Testis (tissue), 3 donors: Measurements from ENCODE around the gene FAM174C. TPM values are rescaled to one million over a fixed set of nuclear protein-coding genes. Genes with fewer than 3 reads are reported as not detected.

Source experiments
- DNase-seq: peaks from one replicate; pipeline ENCODE4 v3.0.0-alpha.2; 2019
- H3K27ac ChIP-seq, 2 donors: fragments of 200-600 bp; sonication (generic); one replicate each; pipeline ENCODE4 v1.5.1; 2019
- H3K27me3 ChIP-seq: fragments of 200-600 bp; sonication (generic); one replicate; pipeline ENCODE4 v1.5.1; 2019
- H3K36me3 ChIP-seq: fragments of 200-600 bp; sonication (generic); one replicate; pipeline ENCODE4 v1.5.1; 2017; ENCODE audit warnings: low read depth; ENCODE audit errors: missing control alignments
- H3K4me1 ChIP-seq: fragments of 200-600 bp; sonication (generic); one replicate; pipeline ENCODE4 v1.5.1; 2019
- H3K4me3 ChIP-seq, 2 donors: fragments of 200-600 bp; sonication (generic); one replicate each; pipeline ENCODE4 v1.5.1; 2017 to 2019
- H3K9me3 ChIP-seq: fragments of 200-600 bp; sonication (generic); one replicate; pipeline ENCODE4 v1.5.1; 2017
- POLR2A ChIP-seq: fragments of 450-650 bp; IDR thresholded peaks from one replicate; pipeline ENCODE4 v1.6.1; 2017; ENCODE audit warnings: antibody characterized with exemption, mild to moderate bottlenecking, moderate library complexity
- WGBS, 2 donors: methylation state at CpG; one replicate each; pipeline ENCODE4 v1.1.5; 2018; 5-methylcytosine and 5-hydroxymethylcytosine counted together
- intact Hi-C: fragments of 100-400 bp; cut with DNase I; formaldehyde crosslinking; loops from one replicate; pipeline ENCODE4 v1.15.1; 2023; ENCODE audit warnings: low total_unique reads
- polyA plus RNA-seq: library from polyadenylated mRNA; stranded (reverse); fragments of 350-450 nt; fragmentation: Illumina TruSeq; extraction: RNeasy Lipid Tissue Mini Kit (QIAGEN cat#74804); gene quantifications from one replicate; pipeline ENCODE4 v1.2.3, GENCODE V29; 2014; ENCODE audit warnings: low read depth, low replicate concordance; ENCODE audit not compliant: insufficient read depth
- total RNA-seq, 2 donors: library from RNA; depleted of rRNA; stranded (reverse); fragments of >200 nt; gene quantifications; one replicate each; pipeline ENCODE4 v1.2.3, GENCODE V29; 2016
- TF ChIP-seq, protein P1 (sequence below), 3 experiments: fragments of 450-650 bp in 2 of 3; fragments of 200-600 bp in 1 of 3; sonication (generic) in 1 of 3; IDR thresholded peaks; one replicate each; pipeline ENCODE4 v1.5.1; 2016 to 2019; ENCODE audit warnings: antibody characterized with exemption in 3 of 3, mild to moderate bottlenecking in 2 of 3, moderate library complexity in 1 of 3

FAM174C gene
- total and polyA plus RNA-seq, 3 donors from 2014 or later: 51.6 to 128 (median 111) TPM

DNA sequence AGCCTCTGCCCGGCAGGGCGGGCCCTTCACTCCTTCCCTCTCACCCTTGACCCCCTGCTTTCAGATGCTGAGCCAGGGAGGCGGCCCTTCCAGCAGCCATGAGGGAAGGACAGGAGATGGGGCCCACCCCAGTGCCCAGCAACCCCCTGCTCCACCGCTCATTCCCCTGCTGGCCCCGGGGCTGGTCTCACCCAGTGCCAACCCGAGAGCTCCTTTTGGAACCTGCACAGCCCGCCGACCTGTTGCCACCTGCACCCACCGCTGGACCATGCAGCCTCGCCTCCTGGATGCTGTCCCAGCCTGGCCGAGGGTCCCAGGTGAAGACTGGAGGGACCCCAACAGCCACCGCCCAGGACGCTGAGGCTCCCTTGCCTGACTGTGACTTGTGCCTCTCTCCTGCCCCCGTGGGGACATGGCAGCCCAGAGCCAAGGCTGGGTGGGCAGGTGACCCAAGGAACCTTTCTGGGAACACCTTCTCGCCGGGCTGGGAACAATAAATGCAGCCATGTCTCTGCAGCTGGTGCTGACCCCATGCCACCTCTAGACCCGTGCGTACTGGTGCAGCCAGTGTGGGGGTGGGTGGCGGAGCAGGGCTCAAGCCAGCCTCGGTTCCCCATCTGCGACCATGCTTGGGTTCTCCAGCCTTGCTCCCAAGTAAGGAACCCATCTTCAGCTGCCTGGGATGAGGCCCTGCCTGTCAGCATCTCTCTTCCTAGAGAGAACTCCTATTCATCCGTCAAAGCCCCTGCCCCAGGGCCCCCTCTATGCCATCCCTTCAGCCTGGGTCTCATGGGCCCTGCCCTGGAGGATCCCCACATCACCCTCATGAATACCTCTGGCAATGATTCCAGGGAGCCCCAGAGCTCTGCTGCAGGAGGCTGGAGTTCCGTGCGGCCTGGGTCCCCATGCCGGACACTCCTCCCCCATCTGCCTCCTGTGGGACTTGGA, 3.7 kb downstream of the FAM174C start:
- Histone ChIP-seq H3K4me1 (peaks cover 33% of the 10 kb centered on the region), H3K4me3 (no peak overlapping the region), H3K27ac (no peak overlapping the region), H3K9me3 (no peaks in the 10 kb centered on the region), H3K27me3 (no peaks in the 10 kb centered on the region), H3K36me3 (no peaks in the 10 kb centered on the region)
- TF ChIP-seq, protein P1, sequence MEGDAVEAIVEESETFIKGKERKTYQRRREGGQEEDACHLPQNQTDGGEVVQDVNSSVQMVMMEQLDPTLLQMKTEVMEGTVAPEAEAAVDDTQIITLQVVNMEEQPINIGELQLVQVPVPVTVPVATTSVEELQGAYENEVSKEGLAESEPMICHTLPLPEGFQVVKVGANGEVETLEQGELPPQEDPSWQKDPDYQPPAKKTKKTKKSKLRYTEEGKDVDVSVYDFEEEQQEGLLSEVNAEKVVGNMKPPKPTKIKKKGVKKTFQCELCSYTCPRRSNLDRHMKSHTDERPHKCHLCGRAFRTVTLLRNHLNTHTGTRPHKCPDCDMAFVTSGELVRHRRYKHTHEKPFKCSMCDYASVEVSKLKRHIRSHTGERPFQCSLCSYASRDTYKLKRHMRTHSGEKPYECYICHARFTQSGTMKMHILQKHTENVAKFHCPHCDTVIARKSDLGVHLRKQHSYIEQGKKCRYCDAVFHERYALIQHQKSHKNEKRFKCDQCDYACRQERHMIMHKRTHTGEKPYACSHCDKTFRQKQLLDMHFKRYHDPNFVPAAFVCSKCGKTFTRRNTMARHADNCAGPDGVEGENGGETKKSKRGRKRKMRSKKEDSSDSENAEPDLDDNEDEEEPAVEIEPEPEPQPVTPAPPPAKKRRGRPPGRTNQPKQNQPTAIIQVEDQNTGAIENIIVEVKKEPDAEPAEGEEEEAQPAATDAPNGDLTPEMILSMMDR (IDR thresholded peaks at IDR 0.05): no peak
- TF ChIP-seq POLR2A: no peak
- 79 to 91% methylated on average over 6 to 22 of the region's 25 CpGs for WGBS, 2 donors
- no peak for DNase-seq
- intact Hi-C loops: no loop called here

DNA sequence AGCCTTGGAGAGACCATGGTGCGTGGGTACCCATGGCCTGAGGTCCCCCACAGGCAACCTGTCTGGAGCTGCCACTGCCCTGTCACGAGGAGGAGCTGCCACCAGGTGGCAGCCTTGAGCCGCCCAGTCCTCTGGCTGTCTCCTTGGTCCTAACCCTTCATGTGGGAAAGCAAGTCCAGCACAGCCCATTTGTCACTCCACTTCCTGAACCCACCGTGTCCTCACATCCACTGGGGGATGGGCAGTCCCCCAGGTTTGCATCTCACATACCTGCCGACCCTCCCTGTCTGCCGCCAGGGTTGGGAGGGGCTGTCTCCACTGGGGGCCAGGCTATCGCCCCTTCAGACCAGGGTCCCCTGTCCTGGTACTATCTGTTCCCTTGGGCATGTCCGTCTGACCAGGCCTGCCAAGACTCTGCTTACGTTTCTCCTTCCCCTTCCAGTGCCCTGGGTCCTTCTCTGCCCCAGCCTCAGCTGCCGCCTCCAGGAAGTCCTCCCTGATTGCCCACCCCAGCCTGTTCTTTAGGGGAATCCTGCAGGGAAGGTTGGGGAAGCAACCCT, 4.5 kb downstream of the FAM174C start:
- Histone ChIP-seq H3K4me1 (peaks cover 26% of the 10 kb centered on the region), H3K27ac (no peak overlapping the region), H3K9me3 (no peaks in the 10 kb centered on the region), H3K4me3 (no peak overlapping the region), H3K27me3 (no peaks in the 10 kb centered on the region), H3K36me3 (no peaks in the 10 kb centered on the region)
- peak; percentile 82 for DNase-seq
- intact Hi-C loops: no loop called here
- no peak for TF ChIP-seq POLR2A
- TF ChIP-seq, protein P1 (IDR thresholded peaks at IDR 0.05): peak; percentile 87 to 92 (median 91)
- 33 to 55% methylated on average over 7 to 10 of the region's 10 CpGs for WGBS, 2 donors

DNA sequence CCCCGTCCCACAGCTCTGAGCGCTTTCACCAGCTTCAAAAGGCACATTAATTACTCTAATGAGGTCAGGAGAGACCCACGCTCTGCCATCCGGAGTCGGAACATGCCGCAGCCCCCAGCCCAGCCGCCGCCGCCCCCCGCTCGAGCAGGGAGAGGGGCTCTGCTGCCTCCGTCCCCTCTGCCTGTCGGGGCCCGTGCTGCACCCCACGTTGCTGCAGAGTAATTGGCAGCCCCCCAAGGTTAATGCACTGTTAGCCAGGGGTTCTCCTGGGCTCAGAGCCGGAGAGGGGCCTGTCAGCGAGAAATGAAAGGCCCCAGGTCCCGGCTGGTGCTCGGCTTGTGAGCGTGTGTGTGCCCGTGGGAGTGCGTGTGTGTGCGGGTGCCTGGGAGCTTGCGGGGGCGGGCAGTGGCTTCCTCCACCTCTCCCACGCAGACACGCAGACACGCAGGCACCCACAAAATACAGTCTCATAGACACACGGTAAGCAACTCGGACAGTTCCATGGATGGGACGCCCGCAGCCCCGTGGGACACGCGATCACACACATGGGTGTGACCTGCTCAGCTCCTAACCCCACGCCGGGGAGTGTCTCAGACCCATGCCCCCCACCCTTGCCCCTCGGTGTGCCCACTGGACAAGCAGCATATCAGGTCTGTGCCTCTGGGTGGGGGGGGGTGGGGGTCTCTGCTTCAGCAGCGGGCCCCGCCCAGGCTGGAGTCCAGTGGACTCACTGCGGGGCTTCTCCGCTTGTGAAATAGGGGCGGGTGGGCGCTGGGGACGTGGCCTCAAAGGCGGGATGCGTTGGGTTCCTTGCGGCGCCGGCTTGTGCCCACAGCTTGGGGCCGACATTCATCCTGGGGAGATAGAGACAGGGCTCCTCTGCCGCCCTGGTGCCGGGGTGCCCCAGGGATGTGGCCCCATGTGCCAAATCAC, 5.6 kb downstream of the FAM174C start:
- Histone ChIP-seq H3K27me3 (no peaks in the 10 kb centered on the region), H3K9me3 (no peaks in the 10 kb centered on the region), H3K4me1 (peaks cover 23% of the 10 kb centered on the region), H3K27ac (no peak overlapping the region), H3K4me3 (no peak overlapping the region), H3K36me3 (no peaks in the 10 kb centered on the region)
- no peak for DNase-seq
- 73 to 78% methylated on average over 23 to 53 of the region's 53 CpGs for WGBS, 2 donors
- intact Hi-C loops: no loop called here
- TF ChIP-seq, protein P1 (IDR thresholded peaks at IDR 0.05): no peak
- no peak for TF ChIP-seq POLR2A

DNA sequence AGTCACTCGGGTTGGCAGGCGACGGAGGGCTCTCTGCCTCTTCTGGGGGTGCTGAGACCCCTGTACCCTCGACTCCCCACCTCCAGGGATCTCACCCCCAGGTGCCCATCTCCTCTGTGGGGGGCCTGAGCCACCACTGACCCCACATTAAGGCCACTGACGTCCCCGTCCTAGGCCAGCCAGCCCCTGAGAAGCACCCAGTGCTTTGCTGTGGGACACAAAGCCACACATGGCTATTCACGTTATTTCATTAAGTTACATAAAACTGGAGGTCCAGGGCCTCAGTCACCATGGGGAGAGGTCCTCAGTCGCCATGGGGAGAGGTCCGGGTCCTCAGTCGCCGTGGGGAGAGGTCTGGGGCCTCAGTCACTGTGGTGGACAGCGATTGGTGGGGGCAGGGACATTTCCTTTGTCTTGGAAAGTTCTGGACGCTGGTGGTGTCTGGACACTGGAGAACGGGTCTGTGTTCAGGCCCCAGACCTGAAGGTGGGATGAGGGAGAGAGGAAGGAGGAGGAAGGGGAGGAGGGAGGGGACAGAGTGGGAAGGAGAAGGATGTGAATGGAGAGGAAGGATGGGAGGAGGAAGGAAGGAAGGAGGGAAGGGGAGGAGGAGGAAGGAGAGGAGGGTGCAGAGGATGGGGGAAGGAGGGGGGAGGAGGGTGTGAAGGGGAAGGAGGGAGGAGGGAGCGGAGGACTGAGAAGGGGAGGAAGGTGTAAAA, 6.4 kb downstream of the FAM174C start:
- TF ChIP-seq, protein P1 (IDR thresholded peaks at IDR 0.05): no peak
- no peak for TF ChIP-seq POLR2A
- H3K27ac ChIP-seq: no peak overlapping the region
- H3K27me3 ChIP-seq: no peaks in the 10 kb centered on the region
- peaks cover 16% of the 10 kb centered on the region for H3K4me1 ChIP-seq
- no peak for DNase-seq
- H3K9me3 ChIP-seq: no peaks in the 10 kb centered on the region
- WGBS, 2 donors: 75 to 79% methylated on average over 10 to 15 of the region's 15 CpGs
- intact Hi-C loops: no loop called here
- no peak overlapping the region for H3K4me3 ChIP-seq
- H3K36me3 ChIP-seq: no peaks in the 10 kb centered on the region
